ENCODE measurements around the gene CNTNAP3B.
"Not testable (repeated sequence)": the region's sequence is repeated elsewhere in the genome, so short reads cannot be mapped to it uniquely, and the experiment has no call there.

DNA sequence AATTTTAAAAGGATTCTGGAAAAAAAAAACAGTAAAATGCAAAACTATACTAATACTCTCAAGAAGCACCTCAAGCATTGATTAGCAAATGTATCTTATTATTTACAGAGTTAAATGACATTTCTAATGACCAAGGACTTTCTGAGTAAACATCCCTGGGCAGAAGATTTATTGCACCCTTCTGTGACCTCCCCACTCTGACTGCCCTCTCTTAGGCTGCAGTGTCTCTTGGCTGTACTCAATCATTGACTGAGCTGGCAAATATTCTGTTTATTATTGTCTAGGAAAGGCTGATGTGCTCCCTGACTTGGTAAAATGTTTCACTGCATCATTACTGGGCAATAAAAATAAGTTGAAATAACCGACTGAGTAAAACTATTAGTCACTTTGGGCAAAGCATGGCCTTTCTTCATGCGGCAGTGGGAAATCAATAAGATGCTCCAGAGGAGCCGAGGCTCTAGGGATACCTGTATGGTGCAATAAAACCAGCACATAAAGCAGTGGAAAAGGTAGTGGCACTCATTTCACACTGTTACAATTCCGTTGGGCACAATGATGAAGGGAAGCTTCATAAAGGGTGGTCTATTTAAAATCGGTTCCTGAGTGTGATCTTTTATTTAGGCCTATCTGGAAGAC, 151.1 kb downstream of the CNTNAP3B start:
- not testable (repeated sequence) for TF ChIP-seq CTCF (IDR thresholded peaks at IDR 0.05; ENCODE audit: low read depth, low read length, poor library complexity, severe bottlenecking); EZH2phosphoT487 (IDR thresholded peaks at IDR 0.05; ENCODE audit: borderline replicate concordance, low read length)

Measured in DOHH2 (cell line).